ENCODE results near the gene SHB. TPM values are rescaled to one million over a fixed set of nuclear protein-coding genes. Genes with fewer than 3 reads are reported as not detected.

The SHB gene
- total and polyA plus RNA-seq, 2 of the 13 experiments (the other 11 are each of a cell fraction or from before 2014, with no cell fraction given): 19.4 to 20.7 TPM

DNA sequence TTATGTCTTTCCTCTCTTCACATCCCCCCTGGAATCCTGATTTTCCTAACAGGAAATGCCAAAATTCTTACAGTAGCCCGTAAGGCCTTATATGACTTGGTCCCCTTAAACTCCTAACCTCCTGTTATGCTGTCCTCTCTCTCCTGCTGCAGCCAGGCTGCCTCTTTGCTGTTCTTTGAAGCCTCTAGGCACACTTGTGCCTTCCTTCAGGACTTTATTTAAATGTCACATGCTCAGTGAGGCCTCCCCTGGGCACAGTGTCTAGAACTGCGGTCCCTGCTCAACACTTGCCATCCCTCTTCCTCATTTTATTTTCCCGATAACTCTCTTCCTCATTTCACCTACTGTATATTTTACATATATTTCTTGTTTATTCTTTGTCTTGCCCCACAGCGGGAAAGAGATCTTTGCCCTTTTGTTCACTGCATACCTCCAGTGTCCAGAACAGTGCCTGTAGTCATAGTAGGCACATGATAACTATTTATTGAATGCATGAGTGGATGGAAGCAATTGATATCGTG lies 5.5 kb upstream of the SHB start:
- H3K9ac ChIP-seq (ENCODE audit: insufficient read depth, low read depth, low read length): no peak overlapping the region
- in situ Hi-C loops (cut with HindIII; ENCODE audit: extremely low pct_ligation_motif_present, low pct_unique_long_range_greater_than_20kb): loop anchor here (5.0 kb wide), 1 partner anchor 167 kb away; no protein-coding TSS in a partner anchor
- TF ChIP-seq SOX13 (IDR thresholded peaks at IDR 0.05): no peak
- peak in 1 of 2 experiments; percentile 62; a peak in 1 of 4 replicates for TF ChIP-seq SOX13 (CRISPR knock-in tag; conservative IDR thresholded peaks at IDR 0.05 in 1 of 2, IDR thresholded peaks at IDR 0.05 in 1 of 2)
- peak; percentile 26; the same call in 1 of the 2 replicates for TF ChIP-seq FOXA3 (CRISPR knock-in tag; IDR thresholded peaks at IDR 0.05)
- no peak for TF ChIP-seq ZNF446 (CRISPR knock-in tag; IDR thresholded peaks at IDR 0.05)
- no peak for TF ChIP-seq NFYB (CRISPR knock-in tag; IDR thresholded peaks at IDR 0.05)
- TF ChIP-seq STAG1 (CRISPR knock-in tag; IDR thresholded peaks at IDR 0.05): no peak
- no peak for TF ChIP-seq TRIM24 (CRISPR knock-in tag; IDR thresholded peaks at IDR 0.05)
- TF ChIP-seq CREB1 (IDR thresholded peaks at IDR 0.05): no peak
- TF ChIP-seq CREB1 (CRISPR knock-in tag; IDR thresholded peaks at IDR 0.05): no peak
- TF ChIP-seq ZNF780A (CRISPR knock-in tag; IDR thresholded peaks at IDR 0.05): no peak
- no peak for TF ChIP-seq MED8 (CRISPR knock-in tag; IDR thresholded peaks at IDR 0.05; ENCODE audit: insufficient replicate concordance)
- TF ChIP-seq, protein P1, sequence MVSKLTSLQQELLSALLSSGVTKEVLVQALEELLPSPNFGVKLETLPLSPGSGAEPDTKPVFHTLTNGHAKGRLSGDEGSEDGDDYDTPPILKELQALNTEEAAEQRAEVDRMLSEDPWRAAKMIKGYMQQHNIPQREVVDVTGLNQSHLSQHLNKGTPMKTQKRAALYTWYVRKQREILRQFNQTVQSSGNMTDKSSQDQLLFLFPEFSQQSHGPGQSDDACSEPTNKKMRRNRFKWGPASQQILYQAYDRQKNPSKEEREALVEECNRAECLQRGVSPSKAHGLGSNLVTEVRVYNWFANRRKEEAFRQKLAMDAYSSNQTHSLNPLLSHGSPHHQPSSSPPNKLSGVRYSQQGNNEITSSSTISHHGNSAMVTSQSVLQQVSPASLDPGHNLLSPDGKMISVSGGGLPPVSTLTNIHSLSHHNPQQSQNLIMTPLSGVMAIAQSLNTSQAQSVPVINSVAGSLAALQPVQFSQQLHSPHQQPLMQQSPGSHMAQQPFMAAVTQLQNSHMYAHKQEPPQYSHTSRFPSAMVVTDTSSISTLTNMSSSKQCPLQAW (CRISPR knock-in tag; IDR thresholded peaks at IDR 0.05): no peak
- TF ChIP-seq NONO (IDR thresholded peaks at IDR 0.05): no peak
- no peak for TF ChIP-seq NONO (CRISPR knock-in tag; conservative IDR thresholded peaks at IDR 0.05)
- no peak for TF ChIP-seq HNRNPUL1 (IDR thresholded peaks at IDR 0.05; ENCODE audit: low read depth, low read length)
- TF ChIP-seq CBX2 (IDR thresholded peaks at IDR 0.05; ENCODE audit: low read depth, low read length): no peak
- no peak for TF ChIP-seq CBX2 (CRISPR knock-in tag; IDR thresholded peaks at IDR 0.05; ENCODE audit: low read depth)
- peak; percentile 48; the same call in 1 of the 2 replicates for TF ChIP-seq SOX5 (CRISPR knock-in tag; IDR thresholded peaks at IDR 0.05; ENCODE audit: borderline replicate concordance)
- TF ChIP-seq PHF8 (CRISPR knock-in tag; IDR thresholded peaks at IDR 0.05): no peak
- TF ChIP-seq ZNF674 (CRISPR knock-in tag; IDR thresholded peaks at IDR 0.05; ENCODE audit: low read depth): no peak
- TF ChIP-seq, protein P2, sequence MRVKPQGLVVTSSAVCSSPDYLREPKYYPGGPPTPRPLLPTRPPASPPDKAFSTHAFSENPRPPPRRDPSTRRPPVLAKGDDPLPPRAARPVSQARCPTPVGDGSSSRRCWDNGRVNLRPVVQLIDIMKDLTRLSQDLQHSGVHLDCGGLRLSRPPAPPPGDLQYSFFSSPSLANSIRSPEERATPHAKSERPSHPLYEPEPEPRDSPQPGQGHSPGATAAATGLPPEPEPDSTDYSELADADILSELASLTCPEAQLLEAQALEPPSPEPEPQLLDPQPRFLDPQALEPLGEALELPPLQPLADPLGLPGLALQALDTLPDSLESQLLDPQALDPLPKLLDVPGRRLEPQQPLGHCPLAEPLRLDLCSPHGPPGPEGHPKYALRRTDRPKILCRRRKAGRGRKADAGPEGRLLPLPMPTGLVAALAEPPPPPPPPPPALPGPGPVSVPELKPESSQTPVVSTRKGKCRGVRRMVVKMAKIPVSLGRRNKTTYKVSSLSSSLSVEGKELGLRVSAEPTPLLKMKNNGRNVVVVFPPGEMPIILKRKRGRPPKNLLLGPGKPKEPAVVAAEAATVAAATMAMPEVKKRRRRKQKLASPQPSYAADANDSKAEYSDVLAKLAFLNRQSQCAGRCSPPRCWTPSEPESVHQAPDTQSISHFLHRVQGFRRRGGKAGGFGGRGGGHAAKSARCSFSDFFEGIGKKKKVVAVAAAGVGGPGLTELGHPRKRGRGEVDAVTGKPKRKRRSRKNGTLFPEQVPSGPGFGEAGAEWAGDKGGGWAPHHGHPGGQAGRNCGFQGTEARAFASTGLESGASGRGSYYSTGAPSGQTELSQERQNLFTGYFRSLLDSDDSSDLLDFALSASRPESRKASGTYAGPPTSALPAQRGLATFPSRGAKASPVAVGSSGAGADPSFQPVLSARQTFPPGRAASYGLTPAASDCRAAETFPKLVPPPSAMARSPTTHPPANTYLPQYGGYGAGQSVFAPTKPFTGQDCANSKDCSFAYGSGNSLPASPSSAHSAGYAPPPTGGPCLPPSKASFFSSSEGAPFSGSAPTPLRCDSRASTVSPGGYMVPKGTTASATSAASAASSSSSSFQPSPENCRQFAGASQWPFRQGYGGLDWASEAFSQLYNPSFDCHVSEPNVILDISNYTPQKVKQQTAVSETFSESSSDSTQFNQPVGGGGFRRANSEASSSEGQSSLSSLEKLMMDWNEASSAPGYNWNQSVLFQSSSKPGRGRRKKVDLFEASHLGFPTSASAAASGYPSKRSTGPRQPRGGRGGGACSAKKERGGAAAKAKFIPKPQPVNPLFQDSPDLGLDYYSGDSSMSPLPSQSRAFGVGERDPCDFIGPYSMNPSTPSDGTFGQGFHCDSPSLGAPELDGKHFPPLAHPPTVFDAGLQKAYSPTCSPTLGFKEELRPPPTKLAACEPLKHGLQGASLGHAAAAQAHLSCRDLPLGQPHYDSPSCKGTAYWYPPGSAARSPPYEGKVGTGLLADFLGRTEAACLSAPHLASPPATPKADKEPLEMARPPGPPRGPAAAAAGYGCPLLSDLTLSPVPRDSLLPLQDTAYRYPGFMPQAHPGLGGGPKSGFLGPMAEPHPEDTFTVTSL (CRISPR knock-in tag; IDR thresholded peaks at IDR 0.05; ENCODE audit: borderline replicate concordance): no peak

More for the DNA sequence above, 5.5 kb upstream of the SHB start:
- Histone ChIP-seq H3K36me3 (replicated peaks in 1 of 2; ENCODE audit: control insufficient read depth in 1 of 2, insufficient read depth in 2 of 2, low read length in 2 of 2) (no peaks in the 10 kb centered on the region), H3K27me3 (ENCODE audit: control insufficient read depth in 1 of 2, insufficient read depth in 2 of 2, low read length in 2 of 2) (no peaks in the 10 kb centered on the region; a peak in 1 of 5 replicates), H3K79me2 (ENCODE audit: insufficient read depth, low read length) (no peaks in the 10 kb centered on the region), H3K4me2 (ENCODE audit: low read depth, low read length) (peak overlapping the region; percentile 68), H3K9me3 (ENCODE audit: low read length) (no peaks in the 10 kb centered on the region), H2AFZ (ENCODE audit: low read length) (no peak overlapping the region), H4K20me1 (ENCODE audit: insufficient read depth, low read length) (no peaks in the 10 kb centered on the region), H3K27ac (ENCODE audit: extremely low read length, insufficient read depth, low read length) (no peak overlapping the region), H3K4me3 (replicated peaks in 1 of 3; ENCODE audit: insufficient read depth in 1 of 3, low read depth in 2 of 3, low read length in 3 of 3) (peak overlapping the region in 1 of 3 experiments; percentile 29; a peak in 2 of 6 replicates), H3K4me1 (ENCODE audit: insufficient read depth, low read length) (peaks cover 46% of the 10 kb centered on the region)
- no peak for FAIRE-seq
- WGBS (ENCODE audit: low lambda C conversion rate): 3% methylated on average over 5 of the region's 5 CpGs
- POLR2A ChIA-PET: no interaction called here
- peak; percentile 67 for ATAC-seq
- no TSS peak for BruUV-seq (replicated peaks)
- intact Hi-C loops (cut with micrococcal nuclease; ENCODE audit: unreplicated experiment): no loop called here
- CTCF ChIA-PET (ENCODE audit: low intra/inter-chr PET ratio, low total read pairs): no interaction called here
- DNase-seq (ENCODE audit: low spot score): peak; percentile 72

All from HepG2 (cell line).